Calu3 (cell line): ENCODE data around the gene LAMA2. TPM values are rescaled to one million over a fixed set of nuclear protein-coding genes. Genes with fewer than 3 reads are reported as not detected.

Experiments used
- BruUV-seq: library from RNA; stranded (reverse); fragments of 400-500 nt; replicated peaks from 2 replicates; lab custom pipeline; 2021; lab: Mats Ljungman, UMichigan
- CTCF ChIA-PET: fragments of 300-600 bp; sonication (Branson Sonifier 250); formaldehyde crosslinking; loops from one replicate; lab custom pipeline; 2022; ENCODE audit warnings: antibody characterized with exemption; lab: Charles Lee
- DNase-seq: peaks from one replicate; pipeline ENCODE4 v3.0.0; 2022
- H3K27ac Mint-ChIP-seq: one replicate; pipeline ENCODE4 v1.8.0; 2022; ENCODE audit warnings: mixed read lengths; ENCODE audit not compliant: unreplicated experiment
- H3K27me3 Mint-ChIP-seq: one replicate; pipeline ENCODE4 v1.8.0; 2022; ENCODE audit warnings: mixed read lengths; ENCODE audit not compliant: unreplicated experiment
- H3K36me3 Mint-ChIP-seq: one replicate; pipeline ENCODE4 v1.8.0; 2022; ENCODE audit warnings: mild to moderate bottlenecking, moderate library complexity, mixed read lengths; ENCODE audit not compliant: insufficient read depth, unreplicated experiment
- H3K4me1 Mint-ChIP-seq: one replicate; pipeline ENCODE4 v1.8.0; 2022; ENCODE audit warnings: mild to moderate bottlenecking, low read depth, mixed read lengths; ENCODE audit not compliant: unreplicated experiment
- H3K4me3 Mint-ChIP-seq: one replicate; pipeline ENCODE4 v1.8.0; 2022; ENCODE audit warnings: mild to moderate bottlenecking, low read depth, moderate library complexity, mixed read lengths; ENCODE audit not compliant: unreplicated experiment
- H3K9me3 Mint-ChIP-seq: one replicate; pipeline ENCODE4 v1.8.0; 2022; ENCODE audit warnings: low read depth, mixed read lengths; ENCODE audit not compliant: unreplicated experiment
- CTCF ChIP-seq: fragments of 200-600 bp; IDR thresholded peaks from one replicate; pipeline ENCODE4 v1.8.0; 2022; ENCODE audit warnings: antibody characterized with exemption; ENCODE audit not compliant: unreplicated experiment
- intact Hi-C: fragments of 100-400 bp; cut with micrococcal nuclease; formaldehyde crosslinking; loops from one replicate; pipeline ENCODE4 v1.10.0; 2022; ENCODE audit not compliant: unreplicated experiment
- total RNA-seq: library from RNA; stranded (reverse); gene quantifications from 2 replicates; pipeline ENCODE4 v1.2.3, GENCODE V29; 2022

The LAMA2 gene
- total RNA-seq, 1 experiment from 2014 or later, result 0.80 TPM

- Mint-ChIP-seq H3K27ac (no peak overlapping the region), H3K4me3 (no peak overlapping the region), H3K27me3 (no peaks in the 10 kb centered on the region), H3K36me3 (no peaks in the 10 kb centered on the region), H3K9me3 (no peaks in the 10 kb centered on the region), H3K4me1 (no peaks in the 10 kb centered on the region)
- no peak for DNase-seq
- intact Hi-C loops, result no loop called here
- CTCF ChIA-PET, result no interaction called here
- no TSS peak for BruUV-seq
- TF ChIP-seq CTCF, result no peak
Measured at GRCh38 chr6:129331450-129332138, 448.7 kb downstream of the LAMA2 start.

- intact Hi-C loops, result no loop called here
- CTCF ChIA-PET, result no interaction called here
- no TSS peak for BruUV-seq
- no peaks in the 10 kb centered on the region for H3K4me1 Mint-ChIP-seq
- no peak overlapping the region for H3K27ac Mint-ChIP-seq
- DNase-seq, result no peak
- H3K27me3 Mint-ChIP-seq, result no peaks in the 10 kb centered on the region
- no peak for TF ChIP-seq CTCF
- H3K9me3 Mint-ChIP-seq, result peaks cover 3% of the 10 kb centered on the region
- H3K36me3 Mint-ChIP-seq, result no peaks in the 10 kb centered on the region
- H3K4me3 Mint-ChIP-seq, result no peak overlapping the region
Measured at GRCh38 chr6:129335792-129336191, 452.9 kb downstream of the LAMA2 start.

- Mint-ChIP-seq H3K27me3 (no peaks in the 10 kb centered on the region), H3K9me3 (peaks cover 3% of the 10 kb centered on the region), H3K27ac (no peak overlapping the region), H3K36me3 (no peaks in the 10 kb centered on the region), H3K4me3 (no peak overlapping the region), H3K4me1 (no peaks in the 10 kb centered on the region)
- TF ChIP-seq CTCF, result no peak
- intact Hi-C loops, result no loop called here
- CTCF ChIA-PET, result interaction anchor here (0.5 to 1.0 kb wide), 2 partner anchors 11 to 1677 kb away, joined by 3 to 4 read pairs; no protein-coding TSS in a partner anchor
- no peak for DNase-seq
- BruUV-seq, result no TSS peak
Measured at GRCh38 chr6:129338683-129339082, 455.7 kb downstream of the LAMA2 start.

- BruUV-seq, result no TSS peak
- intact Hi-C loops, result no loop called here
Measured at GRCh38 chr6:129340983-129341382, 458.0 kb downstream of the LAMA2 start.

More at GRCh38 chr6:129340983-129341382, 458.0 kb downstream of the LAMA2 start:
- CTCF ChIA-PET, result no interaction called here
- H3K4me3 Mint-ChIP-seq, result no peak overlapping the region
- H3K4me1 Mint-ChIP-seq, result no peaks in the 10 kb centered on the region
- TF ChIP-seq CTCF, result no peak
- H3K9me3 Mint-ChIP-seq, result peaks cover 3% of the 10 kb centered on the region
- no peaks in the 10 kb centered on the region for H3K27me3 Mint-ChIP-seq
- no peak overlapping the region for H3K27ac Mint-ChIP-seq
- no peak for DNase-seq
- no peaks in the 10 kb centered on the region for H3K36me3 Mint-ChIP-seq
